Ovary (tissue), 9 donors: ENCODE data around the gene GNB1. TPM values are rescaled to one million over a fixed set of nuclear protein-coding genes. Genes with fewer than 3 reads are reported as not detected.

Source experiments
- DNase-seq, 5 donors: peaks; one replicate each; pipeline ENCODE4 v3.0.0-alpha.2; 2019 to 2020
- H3K27ac ChIP-seq, 2 donors: fragments of 200-600 bp; one replicate each; pipeline versions ENCODE4 v1.5.1 to v1.8.0; 2019 to 2022
- H3K27me3 ChIP-seq: fragments of 200-600 bp; one replicate; pipeline ENCODE4 v1.8.0; 2022
- H3K36me3 ChIP-seq: fragments of 200-600 bp; sonication (generic); one replicate; pipeline ENCODE4 v1.5.1; 2019
- H3K4me1 ChIP-seq: one replicate; pipeline ENCODE4 v1.8.1; 2013; ENCODE audit warnings: mild to moderate bottlenecking, moderate library complexity; ENCODE audit not compliant: insufficient read depth
- H3K4me3 ChIP-seq: fragments of 200-600 bp; sonication (generic); one replicate; pipeline ENCODE4 v1.5.1; 2017
- H3K9me3 ChIP-seq, 2 donors: fragments of 200-600 bp in 1 of 2; sonication (generic) in 1 of 2; one replicate each; pipeline versions ENCODE4 v1.5.1 to v1.8.1; 2013 to 2019; ENCODE audit warnings: mild to moderate bottlenecking in 1 of 2, moderate library complexity in 1 of 2
- EP300 ChIP-seq: sonication (generic); formaldehyde crosslinking; IDR thresholded peaks from one replicate; pipeline ENCODE4 v1.6.1; 2017; ENCODE audit warnings: antibody characterized with exemption
- POLR2A ChIP-seq: fragments of 450-650 bp; IDR thresholded peaks from one replicate; pipeline ENCODE4 v1.6.1; 2017; ENCODE audit warnings: antibody characterized with exemption, mild to moderate bottlenecking, moderate library complexity
- WGBS, 3 donors: extraction: QIAGEN DNeasy Blood & Tissue Kit in 1 of 3; methylation state at CpG; one replicate each; pipeline versions ENCODE4 v1.1.5 to v1.1.7; 2013 to 2017; 5-methylcytosine and 5-hydroxymethylcytosine counted together
- intact Hi-C, 4 donors: fragments of 100-400 bp; cut with DNase I; formaldehyde crosslinking; loops; one replicate each; pipeline versions ENCODE4 v1.11.0 to v1.15.1; 2022 to 2023
- polyA plus RNA-seq, 2 donors: library from polyadenylated mRNA; stranded (reverse); fragments of 200-250 nt in 1 of 2; fragments of 350-450 nt in 1 of 2; fragmentation: Illumina TruSeq in 1 of 2; extraction: RNeasy Lipid Tissue Mini Kit (QIAGEN cat#74804) in 1 of 2; gene quantifications; one replicate each; pipeline ENCODE4 v1.2.3, GENCODE V29; 2013 to 2014
- total RNA-seq, 7 donors: library from RNA; depleted of rRNA in 2 of 7; stranded (reverse); fragments of >200 nt in 2 of 7; fragmentation: NEBNext Ultra II Directional in 3 of 7; extraction: Animal tissue kit (Norgen Biotek cat#: 25700) in 3 of 7; gene quantifications; one replicate each; pipeline versions ENCODE4 v1.1.0 to v1.2.4, GENCODE V29; 2016 to 2023
- TF ChIP-seq, protein P1 (sequence below), 3 donors: fragments of 450-650 bp in 2 of 3; fragments of 200-600 bp in 1 of 3; IDR thresholded peaks; one replicate each; pipeline versions ENCODE4 v1.5.1 to v1.8.0; 2016 to 2022; ENCODE audit warnings: antibody characterized with exemption in 3 of 3, mild to moderate bottlenecking in 1 of 3
- donor health status: DM: no; HTN: no; CAD: no; lungs with moderate emphysema.
- donor health status: DM: no; HTN: no; CAD: no.
- donor health status: Bipolar disorder and iron deficiency.
- donor health status: DM: yes; HTN: yes; CAD: no.
- donor health status: DM: no; HTN: no; CAD: no.
- donor health status: DM: yes; HTN: yes; CAD: no.

Gene GNB1
- total and polyA plus RNA-seq, 9 donors, result 92.9 to 314 (median 255) TPM

- intact Hi-C loops, result no loop called here
- WGBS, 3 donors, result 81 to 86% (median 85%) methylated on average over 20 to 21 of the region's 21 CpGs
- no peak for DNase-seq
Measured at GRCh38 chr1:1926886-1927660, 36.2 kb upstream of the GNB1 start.

GRCh38 chr1:1926346-1926811 lies 35.5 kb upstream of the GNB1 start:
- no peaks in the 10 kb centered on the region for H3K27me3 ChIP-seq
- H3K4me1 ChIP-seq, result no peaks in the 10 kb centered on the region
- no peak overlapping the region for H3K4me3 ChIP-seq
- no peaks in the 10 kb centered on the region for H3K36me3 ChIP-seq
- 78 to 84% (median 83%) methylated on average over 21 to 26 of the region's 26 CpGs for WGBS, 3 donors
- no peak overlapping the region for H3K27ac ChIP-seq
- no peaks in the 10 kb centered on the region for H3K9me3 ChIP-seq
- intact Hi-C loops, result no loop called here
- no peak for TF ChIP-seq EP300
- TF ChIP-seq, protein P1, sequence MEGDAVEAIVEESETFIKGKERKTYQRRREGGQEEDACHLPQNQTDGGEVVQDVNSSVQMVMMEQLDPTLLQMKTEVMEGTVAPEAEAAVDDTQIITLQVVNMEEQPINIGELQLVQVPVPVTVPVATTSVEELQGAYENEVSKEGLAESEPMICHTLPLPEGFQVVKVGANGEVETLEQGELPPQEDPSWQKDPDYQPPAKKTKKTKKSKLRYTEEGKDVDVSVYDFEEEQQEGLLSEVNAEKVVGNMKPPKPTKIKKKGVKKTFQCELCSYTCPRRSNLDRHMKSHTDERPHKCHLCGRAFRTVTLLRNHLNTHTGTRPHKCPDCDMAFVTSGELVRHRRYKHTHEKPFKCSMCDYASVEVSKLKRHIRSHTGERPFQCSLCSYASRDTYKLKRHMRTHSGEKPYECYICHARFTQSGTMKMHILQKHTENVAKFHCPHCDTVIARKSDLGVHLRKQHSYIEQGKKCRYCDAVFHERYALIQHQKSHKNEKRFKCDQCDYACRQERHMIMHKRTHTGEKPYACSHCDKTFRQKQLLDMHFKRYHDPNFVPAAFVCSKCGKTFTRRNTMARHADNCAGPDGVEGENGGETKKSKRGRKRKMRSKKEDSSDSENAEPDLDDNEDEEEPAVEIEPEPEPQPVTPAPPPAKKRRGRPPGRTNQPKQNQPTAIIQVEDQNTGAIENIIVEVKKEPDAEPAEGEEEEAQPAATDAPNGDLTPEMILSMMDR (IDR thresholded peaks at IDR 0.05), result no peak
- DNase-seq, result no peak

More at GRCh38 chr1:1926886-1927660, 36.2 kb upstream of the GNB1 start:
- Histone ChIP-seq H3K9me3 (no peaks in the 10 kb centered on the region), H3K27me3 (no peaks in the 10 kb centered on the region), H3K27ac (no peak overlapping the region), H3K4me1 (no peaks in the 10 kb centered on the region), H3K36me3 (no peaks in the 10 kb centered on the region), H3K4me3 (no peak overlapping the region)
- TF ChIP-seq POLR2A (no peak), EP300 (no peak)
- TF ChIP-seq, protein P1 (IDR thresholded peaks at IDR 0.05), result no peak

DNA sequence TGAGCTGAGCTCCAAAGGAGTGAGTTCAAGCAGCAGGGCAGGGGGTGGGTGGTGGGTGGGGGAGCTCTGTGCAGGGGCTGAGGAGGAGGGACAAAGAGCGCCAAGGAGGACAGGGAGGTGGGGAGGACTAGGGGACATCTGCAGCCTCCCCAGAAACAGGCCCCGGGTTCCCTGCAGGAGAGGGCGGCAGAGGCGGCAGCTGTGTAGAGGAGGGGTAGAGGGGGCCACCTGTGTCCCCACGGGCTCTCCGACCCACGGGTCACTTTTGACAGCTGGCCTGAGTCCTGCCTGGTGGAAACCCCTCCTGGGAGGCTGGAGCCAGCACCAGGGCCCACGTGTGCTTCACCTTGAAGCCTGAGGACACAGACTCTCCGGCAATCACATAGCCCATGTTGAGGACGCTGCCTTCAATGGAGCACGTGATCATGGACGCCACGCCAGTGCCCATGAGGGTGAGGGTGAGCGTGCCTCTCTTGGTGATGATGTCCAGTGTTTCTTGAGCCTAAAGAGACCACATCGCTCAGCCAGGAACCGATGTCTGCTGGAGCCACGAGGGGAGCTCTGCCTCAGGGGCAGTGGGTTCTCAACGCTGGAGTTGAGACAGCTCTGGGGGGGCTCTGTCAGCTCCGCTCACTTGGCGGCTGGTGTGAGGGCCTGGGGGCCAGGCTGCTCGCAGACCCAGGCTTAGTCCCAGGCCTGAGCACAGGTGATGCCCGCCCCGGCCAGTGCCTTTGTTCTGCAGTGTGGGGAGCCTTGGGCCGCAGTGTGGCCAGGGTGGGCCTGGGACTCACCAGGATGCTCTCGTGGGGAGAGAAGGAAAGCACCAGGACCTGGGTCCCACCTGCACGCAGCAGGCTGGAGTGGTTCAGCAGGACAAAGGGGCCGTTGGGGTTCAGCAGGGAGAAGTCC lies 34.8 kb upstream of the GNB1 start:
- Histone ChIP-seq H3K4me1 (no peaks in the 10 kb centered on the region), H3K27ac (no peak overlapping the region), H3K36me3 (no peaks in the 10 kb centered on the region), H3K27me3 (no peaks in the 10 kb centered on the region), H3K9me3 (no peaks in the 10 kb centered on the region), H3K4me3 (no peak overlapping the region)
- intact Hi-C loops, result no loop called here
- 67 to 71% (median 69%) methylated on average over 26 to 27 of the region's 27 CpGs for WGBS, 3 donors
- peak in 1 of 5 donors; percentile 16 for DNase-seq
- TF ChIP-seq POLR2A (no peak), EP300 (no peak)
- TF ChIP-seq, protein P1 (IDR thresholded peaks at IDR 0.05), result no peak

DNA sequence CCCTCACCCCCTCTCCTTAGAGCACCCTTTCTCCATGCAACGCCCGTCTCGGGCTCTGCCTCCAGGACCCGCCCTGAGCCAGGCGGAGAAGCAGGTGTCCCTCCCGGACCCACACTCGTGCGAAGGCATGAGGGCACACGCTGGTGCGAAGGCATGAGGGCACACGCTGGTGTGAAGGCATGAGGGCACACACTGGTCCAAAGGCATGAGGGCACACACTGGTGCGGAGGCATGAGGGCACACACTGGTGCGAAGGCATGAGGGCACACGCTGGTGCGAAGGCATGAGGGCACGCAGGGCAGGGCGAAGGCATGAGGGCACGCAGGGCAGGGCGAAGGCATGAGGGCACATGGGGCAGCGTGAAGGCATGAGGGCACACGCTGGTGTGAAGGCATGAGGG lies 34.0 kb upstream of the GNB1 start:
- intact Hi-C loops, result no loop called here
- H3K27me3 ChIP-seq, result no peaks in the 10 kb centered on the region
- WGBS, 3 donors, result 90 to 92% (median 91%) methylated on average over 21 of the region's 21 CpGs
- no peak overlapping the region for H3K27ac ChIP-seq
- TF ChIP-seq, protein P1 (IDR thresholded peaks at IDR 0.05), result no peak
- no peak for TF ChIP-seq EP300
- TF ChIP-seq POLR2A, result no peak
- H3K36me3 ChIP-seq, result no peaks in the 10 kb centered on the region
- no peaks in the 10 kb centered on the region for H3K9me3 ChIP-seq
- no peaks in the 10 kb centered on the region for H3K4me1 ChIP-seq
- DNase-seq, result no peak
- no peak overlapping the region for H3K4me3 ChIP-seq
